Posterior cingulate gyrus (tissue), 11 donors: ENCODE measurements around the gene DOK6.
"Not testable (repeated sequence)": the region's sequence is repeated elsewhere in the genome, so short reads cannot be mapped to it uniquely, and the experiment has no call there.

Experiments used
- DNase-seq, 10 donors: peaks; one replicate each; pipeline versions ENCODE4 v3.0.0 to v3.0.0-alpha.2; 2020 to 2021; ENCODE audit warnings: mixed read lengths in 3 of 10
- intact Hi-C: fragments of 100-400 bp; cut with DNase I; formaldehyde crosslinking; loops from one replicate; pipeline ENCODE4 v1.15.1; 2023

Gene DOK6

DNA sequence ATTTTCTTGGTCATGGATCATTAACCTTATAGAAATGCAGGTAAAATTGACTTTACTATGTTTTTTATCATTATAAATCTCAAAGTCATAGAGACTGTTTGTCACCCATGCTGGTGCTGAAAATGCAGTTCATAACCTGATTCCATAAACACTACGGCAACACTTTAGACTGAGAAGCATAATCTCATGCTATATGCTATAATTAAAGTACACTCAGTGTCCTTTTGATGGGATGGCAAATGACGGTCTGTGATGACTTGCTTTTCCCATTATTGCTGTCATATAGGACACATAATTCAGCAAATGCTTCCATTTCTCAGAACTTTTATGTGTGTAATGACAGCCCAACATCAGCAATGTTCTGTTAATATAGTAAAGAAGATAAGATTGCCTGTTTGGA lies 384.1 kb downstream of the DOK6 start:
- DNase-seq, result no peak
- intact Hi-C loops, result no loop called here

DNA sequence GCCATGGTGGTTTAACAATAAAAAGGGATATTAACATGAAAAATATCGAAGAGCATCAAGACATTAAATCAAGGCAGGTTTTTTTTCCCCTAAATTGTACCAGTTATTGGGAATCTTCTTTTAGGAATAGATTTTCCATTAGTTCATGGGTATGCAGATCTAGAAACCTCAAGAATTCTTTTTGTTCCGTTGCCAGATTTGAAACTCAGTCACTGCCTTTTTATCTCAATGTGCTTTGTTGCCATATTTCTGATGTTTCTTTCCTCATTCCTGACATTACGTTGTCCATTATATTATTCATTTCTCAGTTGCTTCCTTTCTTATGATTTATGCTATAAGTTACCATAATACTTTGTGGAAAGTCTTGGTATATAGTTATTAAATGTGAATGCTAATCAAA lies 384.8 kb downstream of the DOK6 start:
- intact Hi-C loops, result no loop called here
- no peak for DNase-seq

- DNase-seq, result no peak
- intact Hi-C loops, result no loop called here
These were observed 385.7 kb downstream of the DOK6 start for GRCh38 chr18:69786427-69786826.

DNA sequence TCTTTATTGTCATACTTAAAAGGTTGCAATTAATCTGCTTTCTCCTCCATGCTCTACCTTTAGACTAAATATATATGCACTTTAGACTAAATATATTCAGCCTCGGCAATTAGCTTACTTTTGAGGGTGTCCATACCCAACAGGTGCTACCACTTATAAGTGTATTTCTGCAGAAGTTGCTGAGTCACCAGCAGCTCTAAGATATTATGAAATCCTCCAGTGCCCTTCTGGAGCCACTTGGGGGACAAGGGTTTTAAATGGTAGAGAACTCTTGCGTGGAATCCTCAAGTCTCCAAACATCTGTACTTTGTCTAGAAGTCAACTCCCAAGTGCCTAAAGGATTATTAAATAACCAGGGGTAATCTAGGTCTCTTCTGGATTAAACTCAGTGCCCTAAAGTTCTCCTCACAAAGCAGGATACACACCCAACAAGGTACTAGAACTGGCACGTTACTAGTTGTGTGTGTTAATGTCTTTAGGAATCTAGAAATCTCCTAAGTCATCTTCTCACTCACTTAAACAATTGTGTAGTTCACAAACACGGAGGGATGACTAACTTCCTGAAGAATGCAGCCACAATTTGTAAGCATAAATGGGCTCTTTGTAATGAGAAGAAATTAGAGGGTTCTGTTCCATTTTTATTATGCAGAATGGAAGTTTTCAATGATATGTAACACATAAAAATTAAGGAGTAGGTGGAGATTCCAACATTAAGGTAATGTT lies 387.3 kb downstream of the DOK6 start:
- no peak for DNase-seq
- intact Hi-C loops, result no loop called here

DNA sequence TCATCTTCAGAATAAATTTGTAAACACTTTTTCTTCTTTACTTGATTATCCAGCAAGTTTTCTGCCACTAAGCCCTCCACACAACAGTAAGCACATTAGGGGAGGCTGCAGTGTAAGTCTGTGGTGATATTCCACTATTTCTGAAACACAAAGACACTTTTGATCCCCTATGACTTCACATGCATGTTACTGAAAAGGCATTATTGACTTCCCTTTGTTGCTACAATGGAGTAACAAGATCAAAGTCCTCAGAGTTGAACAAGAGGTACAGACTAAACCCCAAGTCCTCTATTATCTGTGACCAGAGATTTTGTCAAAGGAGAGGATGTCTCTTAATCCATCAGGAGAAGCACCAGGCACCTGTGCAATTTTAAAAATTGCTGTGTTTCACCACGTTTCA lies 389.1 kb downstream of the DOK6 start:
- DNase-seq, result no peak
- intact Hi-C loops, result no loop called here

- no peak for DNase-seq
- intact Hi-C loops, result no loop called here
These were observed 390.0 kb downstream of the DOK6 start for GRCh38 chr18:69790649-69791048.

GRCh38 chr18:69795791-69796190 lies 395.1 kb downstream of the DOK6 start:
- DNase-seq, result peak in 1 of 10 donors; percentile 43
- intact Hi-C loops, result no loop called here

GRCh38 chr18:69804776-69805501 lies 404.3 kb downstream of the DOK6 start:
- intact Hi-C loops, result no loop called here
- DNase-seq, result no peak

- intact Hi-C loops, result no loop called here
- no peak for DNase-seq
These were observed 407.7 kb downstream of the DOK6 start for GRCh38 chr18:69808399-69808798.

DNA sequence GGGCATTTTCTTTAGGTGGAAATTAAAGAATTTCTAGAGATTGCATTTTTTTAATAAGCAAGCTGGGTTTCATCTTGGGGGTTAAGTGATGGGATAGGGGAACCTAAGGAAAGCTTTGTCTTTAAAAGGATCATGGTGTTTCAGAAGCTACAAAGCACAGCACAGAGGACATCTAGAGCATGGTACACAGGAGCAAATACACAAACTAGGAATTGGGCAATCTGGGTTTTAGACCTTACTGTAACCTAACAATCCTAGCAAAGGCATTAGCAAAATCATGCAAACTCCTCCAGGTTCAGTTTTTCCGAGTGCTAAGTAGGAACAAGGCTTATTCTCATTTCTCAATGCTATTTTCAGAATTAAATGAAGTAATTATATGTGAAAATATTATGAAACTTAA lies 412.9 kb downstream of the DOK6 start:
- intact Hi-C loops, result no loop called here
- no peak for DNase-seq

DNA sequence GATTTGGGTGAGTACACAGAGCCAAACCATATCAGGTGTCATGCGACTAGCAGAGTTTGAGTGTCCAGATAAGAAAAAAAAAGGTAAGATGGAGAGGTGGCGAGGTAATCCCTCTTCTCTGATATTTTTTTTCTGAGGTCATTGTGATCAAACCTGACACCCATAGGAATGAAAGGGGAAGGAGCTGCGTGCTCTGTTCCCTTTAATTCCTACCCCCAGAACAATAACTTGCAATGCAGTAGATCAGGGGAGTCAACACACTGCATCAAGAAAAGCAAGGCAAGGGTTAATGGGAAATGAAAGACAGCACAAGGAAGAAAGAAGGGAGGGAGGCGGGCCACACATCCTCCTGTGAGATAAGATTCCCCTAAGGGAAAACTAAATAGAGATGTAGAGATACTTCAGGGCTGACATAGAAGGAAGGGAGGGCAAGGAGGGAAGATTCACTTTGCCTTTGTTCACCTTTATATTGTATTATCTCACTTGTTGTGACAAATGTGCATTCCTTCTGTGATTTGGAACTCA lies 414.2 kb downstream of the DOK6 start:
- intact Hi-C loops, result no loop called here
- no peak for DNase-seq

DNA sequence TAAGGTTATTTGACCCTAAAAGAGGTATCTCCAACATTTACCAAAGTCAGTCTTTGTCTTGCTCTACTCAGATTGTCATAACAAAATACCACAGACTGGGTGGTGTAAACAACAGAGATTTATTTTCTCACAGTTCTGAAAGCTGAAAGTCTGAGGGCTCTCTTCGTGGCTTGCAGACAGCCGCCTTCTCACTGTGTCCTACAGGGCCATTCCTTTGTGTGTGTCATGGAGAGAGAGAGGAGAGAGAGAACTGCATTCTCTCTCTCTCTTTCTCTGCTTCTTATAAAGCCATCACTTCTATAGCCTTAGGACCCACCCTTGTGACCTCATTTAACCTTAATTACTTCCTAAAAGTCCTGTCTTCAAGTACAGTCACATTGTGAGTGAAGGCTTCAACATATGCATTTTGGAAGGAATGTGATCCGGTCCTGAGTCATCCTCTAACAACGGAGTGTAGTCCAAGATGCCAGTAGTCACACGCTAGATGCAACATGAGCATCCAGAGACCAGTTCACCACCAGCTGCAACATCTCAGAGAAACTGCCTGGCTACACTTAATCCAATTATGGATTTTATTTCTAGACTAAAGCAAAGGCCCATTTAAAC lies 416.8 kb downstream of the DOK6 start:
- intact Hi-C loops, result no loop called here
- no peak for DNase-seq

GRCh38 chr18:69819460-69819859 lies 418.8 kb downstream of the DOK6 start:
- intact Hi-C loops, result no loop called here
- DNase-seq, result no peak

DNA sequence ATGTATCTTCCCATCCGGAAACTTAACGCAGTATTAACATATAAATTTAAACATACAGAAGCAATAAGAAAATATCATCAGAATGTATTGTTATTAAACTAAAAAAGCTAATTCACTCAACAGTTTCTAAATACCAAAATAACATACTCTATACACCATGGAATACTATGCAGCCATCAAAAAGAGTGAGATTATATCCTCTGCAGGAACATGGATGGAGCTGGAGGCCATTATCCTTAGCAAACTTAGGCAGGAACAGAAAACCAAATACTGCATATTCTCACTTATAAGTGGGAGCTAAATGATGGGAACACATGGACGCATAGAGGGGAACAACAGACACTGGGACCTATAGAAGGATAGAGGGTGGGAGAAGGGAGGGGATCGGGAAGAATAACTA lies 419.9 kb downstream of the DOK6 start:
- DNase-seq, result no peak
- intact Hi-C loops, result no loop called here

DNA sequence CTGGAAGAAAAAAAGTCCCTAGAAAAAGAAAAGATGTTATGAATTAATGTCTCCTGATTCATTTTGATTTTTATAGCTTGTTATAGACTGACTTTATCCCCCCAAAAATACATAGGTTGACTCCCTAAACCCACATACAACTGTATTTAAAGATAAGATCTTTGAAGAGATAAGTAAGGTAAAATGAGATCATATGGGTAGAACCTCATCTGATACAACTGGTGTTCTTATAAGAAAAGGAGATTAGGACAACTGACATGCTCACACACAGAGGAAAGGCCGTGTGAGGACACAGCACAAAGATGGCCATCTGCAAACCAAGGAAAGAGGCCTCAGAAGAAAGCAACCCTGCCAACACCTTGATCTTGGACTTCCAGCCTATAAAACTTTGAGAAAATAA lies 429.5 kb downstream of the DOK6 start:
- DNase-seq, result no peak
- intact Hi-C loops, result no loop called here

GRCh38 chr18:69834980-69835379 lies 434.3 kb downstream of the DOK6 start:
- DNase-seq, intact Hi-C loops: not testable (repeated sequence)

DNA sequence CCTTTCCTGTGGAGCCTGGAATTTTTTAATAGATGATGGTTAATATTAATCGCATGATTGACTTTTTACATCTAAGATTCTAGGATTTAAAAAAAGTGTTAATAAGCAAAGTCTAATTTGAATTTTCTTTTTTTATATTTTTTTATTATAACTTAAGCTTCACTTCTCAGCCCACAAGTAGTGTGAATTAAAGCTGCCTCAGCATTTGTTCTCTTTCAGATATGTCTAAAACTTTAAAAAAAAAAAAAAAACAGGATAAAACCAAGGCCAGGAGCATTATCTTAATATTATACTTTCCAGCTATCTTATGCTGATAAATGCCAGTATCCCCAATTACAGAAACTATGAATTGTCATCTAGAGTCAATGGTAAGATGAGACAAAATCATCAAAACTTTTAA lies 437.3 kb downstream of the DOK6 start:
- DNase-seq, result no peak
- intact Hi-C loops, result no loop called here

- no peak for DNase-seq
- intact Hi-C loops, result no loop called here
These were observed 438.1 kb downstream of the DOK6 start for GRCh38 chr18:69838620-69839411.

DNA sequence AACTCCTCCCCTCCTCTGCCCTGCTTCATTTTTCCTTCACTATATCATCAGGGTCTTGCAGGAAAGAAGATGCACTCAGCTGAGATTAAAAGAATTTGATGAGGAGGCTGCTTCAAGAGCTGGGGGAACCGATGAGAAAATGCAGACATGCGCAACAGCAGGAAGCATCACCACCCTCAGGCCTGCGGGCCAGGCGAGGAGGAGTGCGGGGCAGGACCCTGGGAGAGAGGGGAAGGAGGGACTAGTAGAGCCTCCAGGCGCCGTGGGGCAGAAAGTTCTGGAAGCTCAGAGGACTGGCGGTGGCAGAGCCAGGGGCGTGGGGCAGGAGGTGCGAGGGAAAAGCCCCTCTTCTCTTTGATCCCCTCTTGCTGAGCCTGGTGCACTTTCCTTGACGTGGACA lies 438.8 kb downstream of the DOK6 start:
- DNase-seq, result peak in 2 of 10 donors; percentile 60 to 77
- intact Hi-C loops, result no loop called here

GRCh38 chr18:69840001-69840400 lies 439.3 kb downstream of the DOK6 start:
- intact Hi-C loops, result no loop called here
- peak in 1 of 10 donors; percentile 71 for DNase-seq

GRCh38 chr18:69840445-69840844 lies 439.8 kb downstream of the DOK6 start:
- no peak for DNase-seq
- intact Hi-C loops, result no loop called here
